GM21515 (cell line): Measurements from ENCODE around the gene USH2A.
"Not testable (repeated sequence)": the region's sequence is repeated elsewhere in the genome, so short reads cannot be mapped to it uniquely, and the experiment has no call there.

Experiments
- ATAC-seq: cut with Tn5 transposase; IDR thresholded peaks from one replicate; pipeline ENCODE4 v1.9.1; 2021; ENCODE audit not compliant: unreplicated experiment

The USH2A gene

DNA sequence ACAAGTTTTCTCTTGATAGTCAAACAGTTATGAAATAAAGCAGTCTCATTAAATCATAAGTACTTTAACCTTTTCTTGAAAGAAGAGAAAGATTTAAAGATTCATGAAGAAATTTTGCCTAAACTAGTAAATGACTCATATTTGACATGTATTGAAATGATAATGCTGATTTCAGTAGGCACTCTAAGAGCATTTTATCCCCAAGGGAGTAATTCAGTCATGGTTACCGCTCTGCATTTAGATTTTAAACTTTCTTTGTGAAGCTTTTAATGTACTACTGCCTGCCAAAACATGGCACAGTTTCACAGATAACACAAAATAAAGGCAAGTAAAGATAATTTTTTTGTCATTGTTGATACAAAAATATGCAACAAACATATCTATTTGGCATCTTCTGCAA, 6.8 kb downstream of the USH2A start:
- no peak for ATAC-seq

- no peak for ATAC-seq
These were observed 13.2 kb downstream of the USH2A start for GRCh38 chr1:216410026-216410425.

- ATAC-seq = no peak
These were observed 32.3 kb downstream of the USH2A start for GRCh38 chr1:216390956-216391355.

DNA sequence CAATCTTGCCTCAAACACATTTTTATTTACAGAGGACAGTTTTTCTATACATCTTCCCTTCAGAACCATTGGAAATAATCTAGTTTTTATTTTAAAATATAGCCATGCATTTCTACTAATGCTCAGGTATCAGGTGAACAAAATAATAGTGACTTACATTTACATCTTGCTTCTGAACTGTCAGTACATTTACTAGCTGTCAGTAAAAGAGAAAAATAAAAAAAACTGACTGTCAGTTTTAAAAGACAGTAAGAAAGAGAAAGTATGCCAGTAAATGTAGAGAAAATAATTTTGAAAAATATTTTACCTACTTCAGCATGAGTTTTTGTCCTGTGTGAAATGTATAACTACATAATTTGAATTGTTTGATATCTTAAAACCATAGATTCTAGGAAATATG, 33.5 kb downstream of the USH2A start:
- ATAC-seq = no peak

- ATAC-seq = no peak
These were observed 34.7 kb downstream of the USH2A start for GRCh38 chr1:216388558-216388957.

GRCh38 chr1:216387782-216388181, 35.5 kb downstream of the USH2A start:
- no peak for ATAC-seq

DNA sequence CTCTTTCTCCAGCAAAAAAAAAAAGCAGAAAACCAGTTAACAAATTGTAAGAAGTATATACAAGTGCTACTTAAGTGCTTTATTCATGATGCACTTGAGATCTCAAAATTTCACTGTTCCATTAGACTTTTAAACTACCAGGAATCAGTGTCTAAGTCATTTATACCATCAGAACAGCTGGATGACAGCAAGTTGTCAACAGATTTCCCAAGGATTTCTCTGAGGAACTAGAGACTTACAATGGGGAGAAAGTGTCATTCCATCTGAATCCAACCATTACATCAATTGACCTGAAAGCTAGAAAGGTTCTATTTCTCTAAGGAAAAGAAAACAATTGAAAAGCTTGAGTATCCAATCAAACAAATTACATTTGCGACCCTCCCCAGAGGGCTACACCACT, 43.8 kb downstream of the USH2A start:
- no peak for ATAC-seq

- no peak for ATAC-seq
These were observed 55.0 kb downstream of the USH2A start for GRCh38 chr1:216368249-216368648.

DNA sequence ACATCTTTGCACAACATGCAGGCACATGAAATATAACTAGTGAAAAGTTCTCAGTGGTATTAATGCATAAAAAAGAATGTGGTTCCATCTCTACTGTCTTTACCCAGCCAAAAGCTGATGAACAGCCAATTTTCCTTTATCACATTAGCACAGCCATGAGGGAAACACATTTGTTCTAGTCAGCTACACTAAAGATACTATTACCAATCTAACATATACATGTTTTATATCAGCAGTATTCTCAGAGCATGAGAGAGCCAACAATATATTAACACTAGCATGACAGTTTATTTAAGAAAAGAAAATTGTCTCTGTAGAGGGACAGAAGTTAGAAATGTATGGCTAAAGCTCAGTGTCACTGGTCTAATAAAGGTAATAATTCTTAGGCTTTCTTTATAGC, 56.3 kb downstream of the USH2A start:
- no peak for ATAC-seq

DNA sequence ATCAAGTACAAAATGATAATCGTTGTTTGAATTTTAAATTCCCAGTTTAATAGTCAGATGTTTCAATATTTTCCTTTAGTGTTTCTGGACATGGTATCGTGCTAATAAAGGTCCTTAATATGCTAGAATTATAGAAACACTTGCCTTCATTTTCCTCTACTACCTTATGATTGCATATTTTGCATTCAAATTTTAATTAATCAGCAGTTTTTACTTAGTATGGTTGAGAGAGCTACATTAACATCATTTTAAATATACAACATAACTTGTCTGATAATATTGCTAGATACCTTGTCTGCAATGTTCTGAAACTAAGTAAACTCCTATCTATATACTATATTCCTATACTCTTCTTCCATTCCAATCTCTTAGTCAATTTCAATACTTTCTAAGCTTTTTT, 66.3 kb downstream of the USH2A start:
- ATAC-seq = no peak

DNA sequence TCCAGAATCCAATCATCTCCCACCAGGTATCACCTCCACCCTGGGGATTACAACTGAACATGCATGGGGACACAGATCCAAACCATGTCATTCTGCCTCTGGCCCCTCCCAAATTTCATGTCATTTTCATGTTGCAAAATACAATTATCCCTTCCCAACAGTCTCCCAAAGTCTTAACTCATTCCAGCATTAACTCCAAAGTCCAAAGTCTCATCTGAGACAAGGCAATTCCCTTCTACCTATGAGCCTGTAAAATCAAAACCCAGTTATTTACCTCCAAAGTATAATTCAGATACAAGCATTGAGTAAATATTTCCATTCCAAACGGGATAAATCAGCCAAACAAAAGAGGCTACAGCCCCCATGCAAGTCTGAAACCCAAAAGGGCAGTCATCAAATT, 73.1 kb downstream of the USH2A start:
- no peak for ATAC-seq

DNA sequence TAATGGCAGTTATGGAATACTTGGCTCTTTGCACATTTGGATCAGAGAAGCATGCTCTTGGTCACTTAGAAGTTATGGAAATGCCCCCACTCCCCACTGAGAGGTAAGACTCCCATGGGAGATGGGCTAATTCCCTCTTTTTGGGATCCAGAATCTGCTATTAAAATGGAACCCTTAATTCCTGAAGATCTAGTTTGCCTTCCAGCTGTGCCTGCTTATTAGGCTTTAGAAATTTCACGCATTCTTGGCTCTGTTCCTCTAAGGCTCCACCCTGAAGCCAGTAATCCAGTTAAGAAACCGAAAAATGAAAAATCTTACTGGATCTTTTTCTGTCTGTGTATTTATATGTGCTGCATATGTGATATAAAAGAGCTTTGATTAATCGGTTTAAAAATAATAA, 76.7 kb downstream of the USH2A start:
- no peak for ATAC-seq

DNA sequence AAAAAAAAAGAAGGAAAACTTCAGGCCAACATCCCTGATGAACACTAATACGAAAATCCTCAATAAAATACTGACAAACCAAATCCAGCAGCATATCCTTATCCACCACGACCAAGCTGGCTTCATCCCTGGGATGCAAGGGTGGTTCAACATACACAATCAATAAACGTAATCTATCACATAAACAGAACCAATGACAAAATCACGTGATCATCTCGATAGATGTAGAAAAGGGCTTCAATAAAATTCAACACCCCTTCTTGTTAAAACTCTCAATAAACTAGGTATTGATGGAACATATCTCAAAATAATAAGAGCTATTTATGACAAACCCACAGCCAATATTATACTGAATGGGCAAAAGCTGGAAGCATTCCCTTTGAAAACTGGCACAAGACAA, 82.7 kb downstream of the USH2A start:
- ATAC-seq = not testable (repeated sequence)

GRCh38 chr1:216332462-216332861, 90.8 kb downstream of the USH2A start:
- ATAC-seq = no peak

DNA sequence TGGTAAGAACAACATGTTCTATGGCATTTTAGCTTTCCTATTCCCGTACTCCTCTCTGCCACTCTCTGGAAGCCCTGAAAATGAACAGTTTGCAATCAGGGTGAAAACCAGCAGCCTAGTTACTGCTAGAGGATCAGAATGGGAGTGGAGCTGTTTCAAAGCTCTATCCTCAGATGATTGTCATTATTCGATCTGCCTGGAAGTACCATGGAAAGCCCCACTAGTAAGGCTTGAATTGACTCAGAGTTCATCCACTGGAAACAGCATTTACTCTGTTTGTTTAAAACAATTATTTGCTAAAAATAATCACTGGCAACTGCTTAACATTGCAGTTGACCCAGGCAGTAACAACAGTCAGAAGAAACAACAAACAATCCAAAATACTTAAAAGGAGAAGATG, 91.2 kb downstream of the USH2A start:
- no peak for ATAC-seq

GRCh38 chr1:216331211-216331610, 92.0 kb downstream of the USH2A start:
- ATAC-seq = no peak

GRCh38 chr1:216330262-216330661, 93.0 kb downstream of the USH2A start:
- ATAC-seq = no peak

GRCh38 chr1:216325946-216326345, 97.3 kb downstream of the USH2A start:
- ATAC-seq = no peak

- no peak for ATAC-seq
These were observed 97.9 kb downstream of the USH2A start for GRCh38 chr1:216325336-216325735.

GRCh38 chr1:216323344-216323743, 99.9 kb downstream of the USH2A start:
- no peak for ATAC-seq

DNA sequence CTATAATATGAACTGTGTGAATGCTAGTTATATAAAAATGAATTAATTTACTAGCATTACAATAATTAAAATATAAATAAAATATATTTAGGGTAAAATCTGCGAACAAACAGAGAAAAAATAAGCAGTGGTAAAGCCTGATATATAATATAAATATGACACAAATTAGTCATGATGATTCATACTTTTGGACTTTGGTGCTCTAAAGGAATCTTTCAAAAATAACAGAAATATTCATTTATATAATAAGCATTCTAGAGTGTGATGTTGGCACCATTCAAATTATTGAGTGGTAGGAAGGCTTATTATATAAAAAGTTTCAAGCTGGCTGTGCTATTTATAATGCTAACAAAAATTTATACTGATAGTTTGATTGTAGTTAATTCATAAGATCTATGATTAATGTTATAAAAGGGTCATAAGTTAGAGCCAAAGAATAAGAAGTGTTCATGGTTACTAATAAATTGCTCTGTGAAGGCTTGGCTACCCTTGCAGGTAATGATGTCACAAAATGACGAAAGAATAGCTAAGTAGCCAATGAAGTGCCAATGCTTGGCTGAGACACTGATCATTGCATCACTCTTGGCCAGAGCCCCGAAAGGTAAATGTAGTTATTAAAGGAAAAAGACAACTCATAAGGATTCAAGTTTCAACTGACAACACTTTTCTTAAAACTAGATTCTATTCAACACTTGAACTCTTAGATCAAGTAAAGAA, 108.7 kb downstream of the USH2A start:
- no peak for ATAC-seq

DNA sequence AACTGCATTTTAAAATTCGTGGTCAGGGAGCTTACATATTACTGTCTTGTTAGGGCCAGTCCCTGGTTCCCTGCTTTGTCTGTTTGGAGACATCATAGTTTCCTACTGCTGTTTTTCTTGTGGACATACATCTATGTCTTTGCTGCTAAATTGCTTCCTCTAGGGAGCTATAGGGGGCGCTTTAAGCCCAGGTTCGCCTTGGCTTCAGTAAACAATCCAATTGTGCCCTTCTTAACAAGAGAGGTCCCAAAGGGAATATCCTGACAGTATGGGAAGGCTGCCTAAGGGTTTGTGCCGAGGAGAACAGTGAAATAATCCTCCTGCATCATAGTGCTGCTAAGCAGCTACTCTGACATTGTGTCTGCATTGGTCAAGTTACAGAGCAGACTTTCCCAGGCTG, 112.5 kb downstream of the USH2A start:
- ATAC-seq = no peak

- ATAC-seq = no peak
These were observed 116.4 kb downstream of the USH2A start for GRCh38 chr1:216306830-216307229.
